ENCODE data around the gene MAGEC3. TPM values are rescaled to one million over a fixed set of nuclear protein-coding genes. Genes with fewer than 3 reads are reported as not detected.

Gene MAGEC3, protein sequence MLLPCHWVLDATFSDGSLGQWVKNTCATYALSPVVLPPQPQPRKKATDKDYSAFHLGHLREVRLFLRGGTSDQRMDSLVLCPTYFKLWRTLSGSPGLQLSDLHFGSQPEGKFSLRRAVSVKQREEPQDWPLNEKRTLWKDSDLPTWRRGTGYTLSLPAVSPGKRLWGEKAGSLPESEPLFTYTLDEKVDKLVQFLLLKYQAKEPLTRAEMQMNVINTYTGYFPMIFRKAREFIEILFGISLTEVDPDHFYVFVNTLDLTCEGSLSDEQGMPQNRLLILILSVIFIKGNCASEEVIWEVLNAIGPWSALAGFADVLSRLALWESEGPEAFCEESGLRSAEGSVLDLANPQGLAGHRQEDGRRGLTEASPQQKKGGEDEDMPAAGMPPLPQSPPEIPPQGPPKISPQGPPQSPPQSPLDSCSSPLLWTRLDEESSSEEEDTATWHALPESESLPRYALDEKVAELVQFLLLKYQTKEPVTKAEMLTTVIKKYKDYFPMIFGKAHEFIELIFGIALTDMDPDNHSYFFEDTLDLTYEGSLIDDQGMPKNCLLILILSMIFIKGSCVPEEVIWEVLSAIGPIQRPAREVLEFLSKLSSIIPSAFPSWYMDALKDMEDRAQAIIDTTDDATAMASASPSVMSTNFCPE
- total RNA-seq = not detected

- TF ChIP-seq CTCF (IDR thresholded peaks at IDR 0.05) = no peak
- Histone ChIP-seq H3K27me3 (no peaks in the 10 kb centered on the region), H3K4me1 (no peaks in the 10 kb centered on the region), H3K27ac (no peak within 1 kb of the TSS), H3K4me3 (no peak within 1 kb of the TSS), H3K9me3 (peaks cover 0 to 6% of the 10 kb centered on the region in 2 donors), H3K36me3 (no peaks in the 10 kb centered on the region)
- no peak for DNase-seq (ENCODE audit: low spot score in 2 of 2)
- intact Hi-C loops (cut with DNase I) = no loop called here
Observed at GRCh38 chrX:141838016-141838415, at the start of gene MAGEC3. TSS of gene MAGEC3 (plus strand) at chrX:141838316. CDS start at chrX:141838316, 0 bp downstream.

- no peaks in the 10 kb centered on the region for H3K27me3 ChIP-seq
- H3K4me1 ChIP-seq = no peaks in the 10 kb centered on the region
- no peak overlapping the region for H3K4me3 ChIP-seq
- no peak for TF ChIP-seq CTCF (IDR thresholded peaks at IDR 0.05)
- H3K27ac ChIP-seq = no peak overlapping the region
- H3K36me3 ChIP-seq = no peaks in the 10 kb centered on the region
- H3K9me3 ChIP-seq = no peaks in the 10 kb centered on the region
- DNase-seq (ENCODE audit: low spot score in 2 of 2) = no peak
- intact Hi-C loops (cut with DNase I) = no loop called here
Observed at GRCh38 chrX:141791856-141792255, 46.3 kb upstream of the MAGEC3 start.

DNA sequence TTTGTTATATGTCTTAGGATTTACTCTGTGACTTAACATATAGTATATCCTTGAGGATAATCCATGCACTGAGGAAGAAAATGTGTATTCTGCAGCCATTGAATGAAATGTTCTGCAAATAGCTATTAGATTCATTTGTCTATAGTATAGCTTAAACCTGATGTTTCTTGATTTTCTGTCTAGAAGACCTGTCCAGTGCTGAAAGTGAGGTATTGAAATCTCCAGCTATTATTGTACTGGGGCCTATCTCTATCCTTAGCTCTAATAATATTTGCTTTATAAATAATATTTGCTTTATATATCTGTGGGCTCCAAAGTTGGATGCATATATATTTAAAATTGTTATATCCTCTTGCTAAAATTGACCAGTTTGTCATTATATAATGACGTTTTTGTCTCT is 26.7 kb upstream of the MAGEC3 start:
- Histone ChIP-seq H3K27me3 (no peaks in the 10 kb centered on the region), H3K9me3 (no peaks in the 10 kb centered on the region), H3K27ac (no peak overlapping the region), H3K4me3 (no peak overlapping the region), H3K36me3 (no peaks in the 10 kb centered on the region), H3K4me1 (no peaks in the 10 kb centered on the region)
- no peak for TF ChIP-seq CTCF (IDR thresholded peaks at IDR 0.05)
- no peak for DNase-seq (ENCODE audit: low spot score in 2 of 2)
- intact Hi-C loops (cut with DNase I) = no loop called here

DNA sequence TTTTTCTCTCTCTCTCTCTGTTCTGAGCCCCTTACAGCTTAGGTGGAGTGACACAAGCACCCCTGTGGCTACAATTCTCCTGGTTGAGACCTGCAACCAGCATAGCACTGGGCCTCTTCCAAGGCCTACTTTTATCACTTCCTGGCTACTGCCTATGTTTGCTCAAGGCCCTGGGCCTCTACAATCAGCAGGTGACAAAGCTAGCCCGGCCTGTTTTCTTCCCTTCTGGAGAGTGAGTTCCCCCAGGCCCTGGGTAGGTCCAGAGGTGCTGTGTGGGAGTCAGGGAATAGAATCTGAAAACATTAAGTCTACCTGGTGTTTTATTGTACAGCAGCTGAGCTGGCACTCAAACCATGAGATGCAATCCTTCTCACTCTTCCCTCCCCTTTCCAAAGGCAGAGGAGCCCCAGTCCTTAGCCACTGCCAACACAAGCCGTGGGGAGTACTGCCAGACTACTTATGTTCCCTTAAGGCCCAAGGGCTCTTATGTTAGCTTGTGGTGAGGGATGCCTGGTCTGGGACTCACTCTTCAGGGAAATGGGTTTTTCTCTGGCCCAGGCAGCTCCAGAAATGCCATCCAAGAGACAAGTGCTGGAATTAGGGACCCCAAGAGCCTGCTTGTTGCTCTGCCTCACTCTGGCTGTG is 23.8 kb upstream of the MAGEC3 start:
- no peak for TF ChIP-seq CTCF (IDR thresholded peaks at IDR 0.05)
- Histone ChIP-seq H3K4me3 (no peak overlapping the region), H3K27me3 (no peaks in the 10 kb centered on the region), H3K36me3 (no peaks in the 10 kb centered on the region), H3K4me1 (no peaks in the 10 kb centered on the region), H3K27ac (no peak overlapping the region), H3K9me3 (no peaks in the 10 kb centered on the region)
- intact Hi-C loops (cut with DNase I) = no loop called here
- no peak for DNase-seq (ENCODE audit: low spot score in 2 of 2)

DNA sequence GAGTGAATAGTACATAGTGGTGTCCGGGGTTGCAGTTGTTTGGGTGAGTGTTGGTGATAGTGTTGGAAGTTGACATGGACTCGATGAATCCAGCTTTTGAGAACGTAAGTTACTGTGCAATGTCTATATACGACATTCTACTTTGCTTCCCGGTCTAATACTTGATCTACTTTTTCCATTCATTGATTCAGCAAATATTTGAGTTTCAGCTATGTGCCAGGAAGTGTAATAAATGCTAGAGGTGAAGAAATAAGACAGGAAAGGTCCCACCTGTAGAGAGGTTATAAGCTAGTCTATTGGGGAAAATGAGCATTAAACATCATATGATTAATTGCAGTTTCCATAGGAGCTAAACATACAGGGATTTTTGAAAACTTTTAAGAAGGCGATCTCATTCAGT is 22.2 kb upstream of the MAGEC3 start:
- no peak for TF ChIP-seq CTCF (IDR thresholded peaks at IDR 0.05)
- Histone ChIP-seq H3K9me3 (no peaks in the 10 kb centered on the region), H3K4me1 (no peaks in the 10 kb centered on the region), H3K27me3 (no peaks in the 10 kb centered on the region), H3K36me3 (no peaks in the 10 kb centered on the region), H3K27ac (no peak overlapping the region), H3K4me3 (no peak overlapping the region)
- intact Hi-C loops (cut with DNase I) = no loop called here
- no peak for DNase-seq (ENCODE audit: low spot score in 2 of 2)

All from ascending aorta (tissue), 2 donors.